MM.1S (cell line): ENCODE data around the gene PTPRN2.

Experiments
- DNase-seq: peaks from one replicate; pipeline ENCODE4 v3.0.0-alpha.2; 2015
- H2AFZ ChIP-seq: fragments of 300-600 bp; sonication (generic); 2 replicates; pipeline ENCODE4 v1.6.0; 2016; ENCODE audit warnings: antibody characterized with exemption, low read length
- H3F3A ChIP-seq: fragments of 300-600 bp; sonication (generic); 2 replicates; pipeline ENCODE4 v1.6.1; 2016; ENCODE audit warnings: mild to moderate bottlenecking, antibody characterized with exemption, low read length, moderate library complexity, mixed read lengths; ENCODE audit not compliant: insufficient read depth
- H3K27ac ChIP-seq: fragments of 300-600 bp; sonication (generic); 2 replicates; pipeline ENCODE4 v1.5.1; 2016; ENCODE audit warnings: mild to moderate bottlenecking, low read length
- H3K27me3 ChIP-seq: fragments of 300-600 bp; sonication (generic); replicated peaks from 2 replicates; pipeline ENCODE4 v1.6.0; 2016; ENCODE audit warnings: low read length; ENCODE audit not compliant: insufficient read depth
- H3K36me3 ChIP-seq: fragments of 300-600 bp; sonication (generic); replicated peaks from 2 replicates; pipeline ENCODE4 v1.6.1; 2016; ENCODE audit warnings: mild to moderate bottlenecking, low read length, mixed read lengths; ENCODE audit not compliant: insufficient read depth
- H3K4me1 ChIP-seq: fragments of 300-600 bp; sonication (generic); 2 replicates; pipeline ENCODE4 v1.6.1; 2016; ENCODE audit warnings: low read length, mixed read lengths
- H3K4me2 ChIP-seq: fragments of 300-600 bp; sonication (generic); 2 replicates; pipeline ENCODE4 v1.6.0; 2016; ENCODE audit warnings: low read depth, low read length
- H3K4me3 ChIP-seq: fragments of 300-600 bp; sonication (generic); 2 replicates; pipeline ENCODE4 v1.5.1; 2016; ENCODE audit warnings: low read length, mixed read lengths
- H3K79me2 ChIP-seq: fragments of 300-600 bp; sonication (generic); 2 replicates; pipeline ENCODE4 v1.6.1; 2016; ENCODE audit warnings: mixed run types, low read length, mixed read lengths
- H3K9ac ChIP-seq: fragments of 300-600 bp; sonication (generic); 2 replicates; pipeline ENCODE4 v1.6.1; 2016; ENCODE audit warnings: low read length, mixed read lengths
- H3K9me2 ChIP-seq: fragments of 300-600 bp; sonication (generic); replicated peaks from 2 replicates; pipeline ENCODE4 v1.6.1; 2016; ENCODE audit warnings: mild to moderate bottlenecking, low read length, mixed read lengths; ENCODE audit not compliant: insufficient read depth
- H3K9me3 ChIP-seq: fragments of 300-600 bp; sonication (generic); replicated peaks from 2 replicates; pipeline ENCODE4 v1.6.1; 2016; ENCODE audit warnings: mild to moderate bottlenecking, low read length, mixed read lengths; ENCODE audit not compliant: insufficient read depth
- H4K20me1 ChIP-seq: fragments of 300-600 bp; sonication (generic); 2 replicates; pipeline ENCODE4 v1.6.1; 2016; ENCODE audit warnings: mild to moderate bottlenecking, low read length, moderate library complexity, mixed read lengths; ENCODE audit not compliant: insufficient read depth
- EZH2 ChIP-seq: fragments of 300-600 bp; sonication (generic); optimal IDR thresholded peaks from 2 replicates; pipeline ENCODE3; 2017; ENCODE audit warnings: low read depth, mild to moderate bottlenecking, antibody characterized with exemption, low read length, mixed read lengths
- EZH2phosphoT487 ChIP-seq: fragments of 300-600 bp; sonication (generic); IDR thresholded peaks from 2 replicates; pipeline ENCODE4 v1.6.1; 2018; ENCODE audit warnings: antibody characterized with exemption, low read length
- TF ChIP-seq, protein P1 (sequence below): fragments of 300-600 bp; sonication (generic); IDR thresholded peaks from 2 replicates; pipeline ENCODE4 v1.5.1; 2016; ENCODE audit warnings: antibody characterized with exemption, low read length, mixed read lengths

The PTPRN2 gene

GRCh38 chr7:158550394-158550700, 37.3 kb downstream of the PTPRN2 start:
- H3K27me3 ChIP-seq = peaks cover 66% of the 10 kb centered on the region
- no peak for TF ChIP-seq EZH2phosphoT487
- TF ChIP-seq, protein P1, sequence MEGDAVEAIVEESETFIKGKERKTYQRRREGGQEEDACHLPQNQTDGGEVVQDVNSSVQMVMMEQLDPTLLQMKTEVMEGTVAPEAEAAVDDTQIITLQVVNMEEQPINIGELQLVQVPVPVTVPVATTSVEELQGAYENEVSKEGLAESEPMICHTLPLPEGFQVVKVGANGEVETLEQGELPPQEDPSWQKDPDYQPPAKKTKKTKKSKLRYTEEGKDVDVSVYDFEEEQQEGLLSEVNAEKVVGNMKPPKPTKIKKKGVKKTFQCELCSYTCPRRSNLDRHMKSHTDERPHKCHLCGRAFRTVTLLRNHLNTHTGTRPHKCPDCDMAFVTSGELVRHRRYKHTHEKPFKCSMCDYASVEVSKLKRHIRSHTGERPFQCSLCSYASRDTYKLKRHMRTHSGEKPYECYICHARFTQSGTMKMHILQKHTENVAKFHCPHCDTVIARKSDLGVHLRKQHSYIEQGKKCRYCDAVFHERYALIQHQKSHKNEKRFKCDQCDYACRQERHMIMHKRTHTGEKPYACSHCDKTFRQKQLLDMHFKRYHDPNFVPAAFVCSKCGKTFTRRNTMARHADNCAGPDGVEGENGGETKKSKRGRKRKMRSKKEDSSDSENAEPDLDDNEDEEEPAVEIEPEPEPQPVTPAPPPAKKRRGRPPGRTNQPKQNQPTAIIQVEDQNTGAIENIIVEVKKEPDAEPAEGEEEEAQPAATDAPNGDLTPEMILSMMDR = no peak
- no peak for TF ChIP-seq EZH2
- H3F3A ChIP-seq = no peaks in the 10 kb centered on the region
- DNase-seq = no peak
- no peaks in the 10 kb centered on the region for H3K36me3 ChIP-seq
- H3K79me2 ChIP-seq = no peaks in the 10 kb centered on the region
- no peak overlapping the region for H2AFZ ChIP-seq
- no peaks in the 10 kb centered on the region for H3K9me2 ChIP-seq
- no peak overlapping the region for H3K9ac ChIP-seq
- H3K4me3 ChIP-seq = no peak overlapping the region
- no peaks in the 10 kb centered on the region for H4K20me1 ChIP-seq
- no peak overlapping the region for H3K4me2 ChIP-seq
- H3K4me1 ChIP-seq = no peaks in the 10 kb centered on the region
- no peaks in the 10 kb centered on the region for H3K9me3 ChIP-seq
- H3K27ac ChIP-seq = no peak overlapping the region

DNA sequence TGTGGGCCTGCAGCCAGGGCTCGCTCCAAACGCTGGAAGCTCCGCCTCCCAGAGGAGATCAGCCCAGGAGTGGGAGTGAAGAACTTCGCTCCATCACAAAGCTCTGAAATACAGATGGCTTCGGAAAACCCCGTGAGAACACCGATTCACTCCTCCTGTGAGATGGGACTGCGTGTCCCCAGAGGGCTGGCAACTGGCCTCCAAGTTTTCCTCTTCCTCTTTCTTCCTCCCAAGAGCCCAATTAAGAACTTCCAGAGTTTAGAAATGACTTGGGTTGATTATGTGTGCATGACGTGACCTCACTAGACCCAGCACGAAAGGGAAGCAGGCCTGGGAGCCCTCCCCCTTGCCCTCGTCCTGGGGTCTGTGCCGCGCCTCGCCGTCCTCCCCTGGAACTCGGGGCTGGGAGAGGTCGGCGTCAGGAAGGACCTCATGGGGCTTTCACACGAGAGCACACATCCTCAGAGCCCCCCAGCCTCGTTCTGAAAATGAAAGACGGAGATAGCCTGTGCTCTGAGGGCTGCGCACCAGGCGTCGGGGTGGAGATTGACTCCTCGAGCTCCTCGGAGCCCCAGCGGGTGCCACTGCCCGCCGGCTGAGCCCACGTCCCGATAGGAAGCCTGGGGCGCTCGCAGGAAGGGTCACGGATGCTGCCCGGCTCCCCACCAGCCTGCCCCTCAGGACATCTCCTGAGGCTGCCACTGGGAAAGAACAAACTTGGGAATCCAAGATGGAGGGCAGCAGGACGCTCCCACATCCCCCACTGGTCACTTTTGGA, 37.8 kb downstream of the PTPRN2 start:
- no peak for TF ChIP-seq EZH2phosphoT487
- TF ChIP-seq, protein P1 = no peak
- TF ChIP-seq EZH2 = no peak
- Histone ChIP-seq H3K4me2 (no peak overlapping the region), H4K20me1 (no peaks in the 10 kb centered on the region), H3F3A (no peaks in the 10 kb centered on the region), H3K27ac (no peak overlapping the region), H3K4me1 (no peaks in the 10 kb centered on the region), H2AFZ (no peak overlapping the region), H3K9ac (no peak overlapping the region), H3K9me3 (no peaks in the 10 kb centered on the region), H3K9me2 (no peaks in the 10 kb centered on the region), H3K4me3 (no peak overlapping the region), H3K27me3 (peaks cover 66% of the 10 kb centered on the region), H3K79me2 (no peaks in the 10 kb centered on the region), H3K36me3 (no peaks in the 10 kb centered on the region)
- DNase-seq = no peak

- Histone ChIP-seq H3K4me2 (no peak overlapping the region), H3K4me3 (no peak overlapping the region), H3F3A (no peaks in the 10 kb centered on the region), H3K9me2 (no peaks in the 10 kb centered on the region), H3K27me3 (peaks cover 64% of the 10 kb centered on the region), H3K36me3 (no peaks in the 10 kb centered on the region), H3K4me1 (no peaks in the 10 kb centered on the region), H3K9me3 (no peaks in the 10 kb centered on the region), H3K79me2 (no peaks in the 10 kb centered on the region), H4K20me1 (no peaks in the 10 kb centered on the region), H3K27ac (no peak overlapping the region), H3K9ac (no peak overlapping the region), H2AFZ (no peak overlapping the region)
- TF ChIP-seq EZH2 (no peak), EZH2phosphoT487 (no peak)
- TF ChIP-seq, protein P1 = no peak
- no peak for DNase-seq
These were observed 38.4 kb downstream of the PTPRN2 start for GRCh38 chr7:158549176-158549615.
